ENCODE data around the gene KRAS.
"Not testable (repeated sequence)": the region's sequence is repeated elsewhere in the genome, so short reads cannot be mapped to it uniquely, and the experiment has no call there.

KRAS gene

DNA sequence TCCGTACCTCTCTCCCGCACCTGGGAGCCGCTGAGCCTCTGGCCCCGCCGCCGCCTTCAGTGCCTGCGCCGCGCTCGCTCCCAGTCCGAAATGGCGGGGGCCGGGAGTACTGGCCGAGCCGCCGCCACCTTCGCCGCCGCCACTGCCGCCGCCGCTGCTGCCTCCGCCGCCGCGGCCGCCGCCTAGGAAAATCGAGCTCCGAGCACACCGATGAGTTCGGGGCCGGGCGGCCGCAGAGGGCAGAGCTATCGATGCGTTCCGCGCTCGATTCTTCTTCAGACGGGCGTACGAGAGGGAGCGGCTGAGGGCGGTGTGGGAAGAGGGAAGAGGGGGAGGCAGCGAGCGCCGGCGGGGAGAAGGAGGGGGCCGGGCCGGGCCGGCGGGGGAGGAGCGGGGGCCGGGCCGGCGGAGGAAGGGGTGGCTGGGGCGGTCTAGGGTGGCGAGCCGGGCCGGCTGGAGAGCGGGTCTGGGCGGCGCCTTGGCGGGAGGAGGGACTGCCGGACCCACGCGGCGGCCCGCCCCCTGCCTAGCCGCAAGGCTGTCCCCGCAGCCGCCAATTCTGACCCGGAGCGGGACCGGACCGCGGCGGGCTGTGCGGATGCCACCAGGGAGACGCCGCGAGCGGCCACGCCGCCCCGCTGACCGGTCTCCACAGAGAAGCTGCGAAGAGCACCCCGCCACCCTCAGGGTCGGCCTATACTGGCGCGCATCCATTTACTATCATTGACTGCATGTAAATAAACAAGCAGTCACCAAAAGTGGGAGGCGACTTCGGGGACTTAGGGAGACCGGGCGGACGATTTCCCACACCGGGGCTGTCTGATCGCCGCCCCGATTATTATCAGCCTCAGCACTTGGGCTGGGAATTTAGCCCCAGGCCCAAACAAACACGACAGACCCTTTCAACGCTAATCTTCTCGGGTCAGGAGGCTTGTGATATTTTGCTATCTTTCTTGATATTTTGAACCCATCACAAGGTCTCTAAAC lies at the start of gene KRAS:
KRAS (minus strand) TSS at position 186 of the 987 bp plus-strand sequence.
- in situ Hi-C loops (cut with HindIII; ENCODE audit: low sequenced_read_pairs): no loop called here

DNA sequence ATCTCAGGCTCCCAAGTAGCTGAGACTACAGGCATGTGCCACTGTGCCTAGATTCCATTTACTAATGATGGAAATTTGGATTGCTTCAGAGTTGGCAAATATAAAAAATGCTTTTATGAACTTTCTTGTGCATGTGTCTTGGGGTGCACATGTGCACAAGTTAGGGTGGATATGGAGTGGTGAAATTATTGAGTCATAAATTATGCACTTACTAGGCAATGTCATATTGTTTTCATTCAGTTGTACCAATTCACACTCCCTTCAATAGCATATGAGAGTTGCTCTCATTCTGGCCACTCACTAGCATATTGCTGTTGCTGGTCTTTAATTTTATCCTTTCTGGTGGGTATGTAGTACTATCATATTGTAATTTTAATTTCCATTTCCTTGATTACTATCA lies 45.7 kb upstream of the KRAS start:
- in situ Hi-C loops (cut with HindIII; ENCODE audit: low sequenced_read_pairs): no loop called here

DNA sequence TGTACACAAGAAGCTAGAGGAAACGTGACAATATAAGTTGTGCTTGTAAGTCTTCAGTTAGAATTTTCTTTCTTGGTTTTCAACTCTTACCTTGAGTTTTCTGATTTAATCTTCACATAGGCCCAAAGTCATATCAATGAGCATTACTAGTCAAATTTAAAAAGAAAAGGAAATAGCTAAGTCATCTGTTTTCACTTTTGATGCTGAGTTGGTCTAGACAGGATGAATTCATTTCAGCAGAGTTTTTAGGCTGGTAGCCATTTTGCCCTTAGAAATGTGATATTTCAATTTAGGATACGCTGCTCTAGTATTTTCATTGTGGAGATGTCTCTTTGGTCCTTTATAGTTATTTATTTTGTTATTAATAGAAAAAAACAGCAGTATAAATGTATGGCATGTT lies 44.6 kb upstream of the KRAS start:
- in situ Hi-C loops (cut with HindIII; ENCODE audit: low sequenced_read_pairs): no loop called here

DNA sequence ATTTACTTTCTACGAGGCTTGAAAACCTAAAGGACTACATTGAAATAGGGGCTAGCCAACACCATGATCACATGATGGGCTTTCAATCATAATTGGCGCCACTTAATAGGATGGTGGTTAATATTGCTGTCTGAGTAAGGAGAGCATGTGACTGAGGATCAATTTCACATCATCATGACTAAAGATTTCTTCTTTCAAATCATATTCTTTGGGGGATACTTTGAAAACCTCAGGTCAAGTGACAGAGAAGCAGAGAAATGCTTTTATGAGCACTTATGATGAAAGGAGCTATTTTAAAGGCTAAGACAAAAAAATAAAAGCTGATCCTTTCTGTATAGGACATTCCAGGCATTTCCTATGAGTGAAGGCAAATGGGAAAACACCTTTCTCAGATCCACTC lies 42.9 kb upstream of the KRAS start:
- in situ Hi-C loops (cut with HindIII; ENCODE audit: low sequenced_read_pairs): no loop called here

DNA sequence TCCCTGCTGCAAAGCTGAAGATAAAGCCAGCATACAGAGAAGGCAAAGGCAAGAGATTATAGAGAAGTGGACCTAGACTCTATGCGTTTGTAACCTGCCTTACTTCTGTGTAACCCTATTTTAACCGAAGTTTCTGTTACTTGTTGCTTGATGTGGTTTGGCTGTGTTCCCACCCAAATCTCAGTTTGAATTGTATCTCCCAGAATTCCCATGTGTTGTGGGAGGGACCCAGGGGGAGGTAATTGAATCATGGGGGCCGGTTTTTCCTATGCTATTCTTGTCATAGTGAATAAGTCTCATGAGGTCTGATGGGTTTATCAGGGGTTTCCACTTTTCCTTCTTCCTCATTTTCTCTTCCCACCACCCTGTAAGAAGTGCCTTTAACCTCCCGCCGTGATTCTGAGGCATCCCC lies 42.1 kb upstream of the KRAS start:
- in situ Hi-C loops (cut with HindIII; ENCODE audit: low sequenced_read_pairs): not testable (repeated sequence)

DNA sequence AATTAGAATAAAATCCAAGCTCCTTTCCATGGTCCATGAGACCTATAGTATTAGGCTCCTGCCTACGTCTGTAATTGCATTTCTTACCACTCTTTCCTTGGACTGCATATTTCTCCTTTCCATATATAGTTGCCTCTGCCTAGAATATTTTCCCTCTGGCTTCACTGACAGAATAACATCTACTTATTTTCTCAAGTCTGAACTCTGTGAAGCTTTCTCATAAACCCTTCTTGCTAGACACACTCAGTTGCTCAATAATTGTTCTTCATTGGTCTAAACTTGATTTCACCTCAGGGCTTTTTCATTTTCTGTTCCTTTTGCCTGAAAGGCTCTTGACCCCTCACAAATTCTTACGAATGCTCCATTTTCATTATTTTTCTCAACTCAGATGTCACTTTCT lies 36.9 kb upstream of the KRAS start:
- in situ Hi-C loops (cut with HindIII; ENCODE audit: low sequenced_read_pairs): no loop called here

DNA sequence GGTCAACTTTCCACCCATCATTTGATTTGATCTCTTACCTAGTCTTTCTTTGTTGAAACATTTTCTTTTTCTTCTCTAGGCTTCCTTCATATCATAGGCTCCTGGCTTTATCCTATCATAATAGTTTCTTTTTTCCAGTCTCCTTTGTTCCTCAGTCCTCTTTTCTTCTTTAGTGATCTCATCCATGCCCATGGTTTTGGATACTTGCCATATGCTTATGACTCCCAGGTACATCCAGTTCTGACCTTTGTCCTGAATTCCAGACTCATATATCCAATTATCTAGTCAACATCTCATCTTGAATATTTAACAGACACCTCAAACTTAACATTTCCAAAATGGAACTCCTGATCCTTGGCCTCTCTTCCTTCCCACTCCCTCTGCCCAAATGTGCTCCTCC lies 36.1 kb upstream of the KRAS start:
- in situ Hi-C loops (cut with HindIII; ENCODE audit: low sequenced_read_pairs): no loop called here

DNA sequence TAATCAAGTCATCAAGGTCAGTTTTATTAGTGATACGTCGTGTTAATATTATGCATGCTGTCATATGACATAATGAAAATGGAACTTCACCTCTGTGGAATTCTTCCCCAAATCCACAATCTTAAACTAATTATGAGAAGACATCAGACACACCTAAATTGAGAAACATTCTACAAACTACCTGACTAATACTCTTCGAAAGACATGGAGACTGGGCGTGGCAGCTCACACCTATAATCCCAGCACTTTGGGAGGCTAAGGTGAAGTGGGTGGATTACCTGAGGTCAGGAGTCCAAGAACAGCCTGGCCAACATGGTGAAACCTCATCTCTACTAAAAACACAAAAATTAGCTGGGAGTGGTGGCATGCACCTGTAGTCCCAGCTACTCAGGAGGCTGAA lies 33.3 kb upstream of the KRAS start:
- in situ Hi-C loops (cut with HindIII; ENCODE audit: low sequenced_read_pairs): no loop called here

DNA sequence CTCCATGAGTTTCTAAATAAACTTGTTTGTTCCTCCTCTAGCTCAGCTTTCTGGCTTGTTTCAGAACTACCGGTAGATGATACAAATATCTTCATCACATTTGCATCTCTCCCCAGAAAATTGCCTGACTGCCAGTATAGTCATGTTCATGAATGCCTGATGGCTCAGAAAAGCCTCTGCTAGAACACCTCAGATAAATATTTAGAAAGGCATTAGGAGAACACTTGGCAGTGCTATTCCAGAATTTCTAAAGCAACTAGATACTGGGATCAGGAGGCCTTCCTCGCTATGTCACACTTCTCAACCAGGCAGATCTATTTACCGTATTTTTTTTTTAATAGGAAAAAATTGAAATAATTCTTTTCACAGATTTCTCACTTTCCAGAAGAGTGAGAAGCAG lies 32.3 kb upstream of the KRAS start:
- in situ Hi-C loops (cut with HindIII; ENCODE audit: low sequenced_read_pairs): no loop called here

DNA sequence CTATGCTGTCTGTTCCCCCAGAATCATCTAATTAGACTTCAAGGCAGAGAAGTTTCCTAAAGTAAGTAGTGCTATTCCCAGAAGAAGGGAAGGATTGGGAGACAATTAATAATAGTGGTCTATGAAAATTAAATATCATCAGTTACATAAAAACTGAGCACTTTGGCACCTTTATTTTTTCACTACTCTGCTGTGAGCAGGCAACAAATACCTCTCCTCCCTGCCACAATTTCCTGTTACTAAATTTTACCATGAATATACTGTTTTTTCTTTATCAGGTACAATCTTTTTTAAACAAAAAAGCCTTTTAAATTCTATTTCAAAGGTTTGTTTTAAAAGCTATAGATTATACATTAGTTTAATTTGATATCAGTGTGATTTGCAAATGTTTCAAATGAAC lies 29.4 kb upstream of the KRAS start:
- in situ Hi-C loops (cut with HindIII; ENCODE audit: low sequenced_read_pairs): no loop called here

DNA sequence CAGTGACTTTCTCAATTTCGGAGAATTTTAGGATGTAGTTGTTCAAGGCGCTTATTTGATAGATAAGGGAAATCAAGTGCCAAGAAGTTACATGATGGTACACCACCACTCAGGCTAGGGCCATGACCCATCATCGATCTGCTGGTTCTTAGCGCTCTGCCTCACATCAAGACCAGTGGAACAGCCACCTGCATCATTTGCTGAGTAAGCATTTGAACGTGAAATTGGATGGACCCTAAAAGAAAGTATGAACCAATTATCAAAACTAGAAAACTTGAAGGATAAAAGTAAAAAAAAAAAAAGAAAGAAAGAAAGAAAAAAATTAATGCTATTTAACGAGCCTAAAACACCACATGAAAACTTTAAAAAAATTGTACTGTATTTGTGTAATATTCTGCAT lies 27.5 kb upstream of the KRAS start:
- in situ Hi-C loops (cut with HindIII; ENCODE audit: low sequenced_read_pairs): no loop called here

DNA sequence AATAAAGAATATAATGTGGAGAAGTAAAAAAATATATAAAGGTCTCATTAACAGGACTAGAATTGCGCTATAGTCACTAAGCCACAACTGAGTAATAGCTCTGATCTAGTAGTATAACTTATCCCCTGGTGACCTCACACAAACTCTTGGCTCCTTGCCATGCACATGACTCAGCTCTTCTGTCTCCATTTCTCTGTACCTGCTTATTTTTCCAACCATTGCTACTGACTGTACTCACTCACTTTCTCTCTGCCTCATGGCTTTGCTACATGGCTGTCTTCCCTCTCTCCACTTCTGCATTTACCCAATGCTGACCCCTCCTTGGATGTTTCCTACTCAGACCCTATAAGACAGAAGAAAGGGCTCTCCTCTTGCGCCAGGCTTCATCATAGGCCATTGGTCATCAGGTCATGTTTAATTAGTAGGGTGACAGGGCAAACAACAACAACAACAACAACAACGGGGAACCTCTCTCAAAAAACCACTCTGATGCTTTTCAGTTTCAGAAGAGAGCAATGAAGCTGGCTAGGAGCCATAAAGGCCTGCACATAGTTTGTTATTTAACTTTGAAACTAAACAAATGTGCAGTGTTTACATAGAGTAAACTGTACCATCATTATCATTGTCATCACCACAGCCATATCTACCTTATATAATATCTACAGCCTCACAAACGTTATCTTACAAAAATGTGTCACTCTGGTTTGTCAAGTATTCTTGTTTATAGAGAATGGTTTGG lies 25.6 kb upstream of the KRAS start:
- in situ Hi-C loops (cut with HindIII; ENCODE audit: low sequenced_read_pairs): no loop called here

DNA sequence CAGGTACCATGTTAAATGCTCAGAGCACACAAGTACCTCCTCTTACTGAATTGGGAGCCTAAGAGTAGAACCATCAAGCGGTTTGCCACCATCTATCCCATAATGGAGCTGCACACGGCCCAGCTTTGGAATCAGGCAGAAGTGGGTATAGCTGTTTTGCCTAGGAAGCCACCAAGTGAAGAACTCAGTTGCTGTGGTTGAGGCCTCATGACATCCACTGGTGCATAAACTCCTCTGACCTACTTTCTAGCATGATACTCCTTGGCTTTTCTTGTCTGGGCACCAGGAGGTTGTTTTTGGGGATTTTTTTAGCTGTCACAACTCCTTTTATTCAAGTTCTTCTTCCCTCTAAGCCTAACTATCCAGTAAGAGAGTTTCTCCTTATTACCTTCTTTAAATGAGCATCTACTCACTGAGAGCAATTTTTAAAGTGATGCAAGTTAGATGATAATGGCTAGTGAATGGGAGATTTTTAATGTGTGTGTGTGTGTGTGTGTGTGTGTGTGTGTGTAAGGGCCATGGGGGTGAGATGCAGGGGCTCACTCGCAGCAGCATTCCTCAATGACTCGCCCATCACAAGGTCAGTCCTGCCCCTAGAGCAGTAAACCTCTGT lies 20.9 kb upstream of the KRAS start:
- in situ Hi-C loops (cut with HindIII; ENCODE audit: low sequenced_read_pairs): no loop called here

DNA sequence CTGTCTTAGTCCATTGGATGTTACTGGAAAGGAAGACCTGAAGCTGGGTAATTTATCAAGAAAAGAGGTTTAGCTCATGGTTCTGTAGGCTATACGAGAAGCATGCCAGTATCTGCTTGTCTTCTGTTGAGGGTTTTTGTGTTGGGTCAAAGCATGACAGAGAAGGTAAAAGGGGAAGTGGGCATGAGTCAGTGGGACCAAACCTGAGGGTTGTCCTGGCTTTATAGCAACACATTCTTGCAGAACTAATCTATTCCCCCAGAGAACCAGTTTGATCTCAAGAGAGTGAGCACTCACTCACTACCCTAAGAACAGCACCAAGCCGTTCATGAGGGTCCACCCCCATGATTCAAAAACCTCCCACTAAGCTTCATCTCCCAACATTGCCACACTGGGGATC lies 19.0 kb upstream of the KRAS start:
- in situ Hi-C loops (cut with HindIII; ENCODE audit: low sequenced_read_pairs): no loop called here

DNA sequence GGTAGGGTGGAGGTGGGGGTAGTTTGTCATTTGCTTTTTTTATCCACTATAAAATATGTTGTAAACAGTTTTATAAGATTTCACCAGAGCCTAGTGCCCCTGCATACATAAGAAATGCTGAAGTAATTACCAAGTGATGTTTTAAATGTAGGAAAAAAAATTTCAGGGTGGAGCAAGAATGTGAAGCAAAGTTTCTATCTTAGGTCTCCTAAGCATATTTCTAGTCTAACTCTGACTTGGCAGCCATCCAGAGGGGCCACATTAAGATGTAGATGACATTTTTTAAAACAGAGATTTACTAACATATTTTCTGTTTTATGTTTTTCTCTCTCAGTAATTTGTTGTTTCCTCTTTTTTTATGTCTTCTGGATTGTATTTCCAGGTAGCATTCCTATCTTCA lies 15.8 kb upstream of the KRAS start:
- in situ Hi-C loops (cut with HindIII; ENCODE audit: low sequenced_read_pairs): no loop called here

DNA sequence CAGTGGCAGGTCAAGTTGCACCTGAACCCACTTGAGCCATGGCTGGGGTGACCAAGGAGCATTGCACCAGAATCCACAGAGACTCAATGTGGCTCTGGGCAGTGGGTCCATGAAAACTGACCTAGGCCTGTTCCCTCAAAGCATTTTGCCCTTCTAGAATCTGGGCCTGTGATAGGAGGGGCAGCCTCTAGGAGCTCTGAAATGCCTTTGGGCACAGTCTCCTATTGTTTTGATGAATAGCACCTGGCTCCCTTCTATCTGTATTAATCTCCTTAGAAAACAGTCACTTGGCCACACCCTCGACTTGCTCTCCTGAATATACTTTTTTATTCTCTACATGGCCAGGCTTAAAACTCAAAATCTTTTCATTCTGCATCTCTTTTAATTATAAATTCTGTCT lies 14.1 kb upstream of the KRAS start:
- in situ Hi-C loops (cut with HindIII; ENCODE audit: low sequenced_read_pairs): no loop called here

DNA sequence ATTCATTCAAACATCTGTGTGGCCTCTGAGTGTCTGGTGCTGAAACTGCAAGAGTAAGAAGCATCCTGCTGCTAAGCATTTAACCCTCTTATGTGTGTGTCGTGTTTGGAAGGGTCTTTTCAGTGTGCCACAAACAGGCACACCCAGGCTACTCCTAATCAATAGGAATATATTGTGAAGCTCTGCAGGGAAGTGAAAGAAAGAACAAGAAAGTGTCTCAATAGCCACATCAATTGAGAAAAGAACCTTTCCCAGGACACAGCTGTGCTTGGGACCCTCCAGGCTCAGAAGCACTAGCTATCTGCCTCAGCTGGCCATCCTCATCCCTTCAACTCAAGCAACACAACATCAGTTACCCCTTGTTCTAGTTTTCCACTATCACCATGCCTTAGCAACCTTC lies 13.4 kb upstream of the KRAS start:
- in situ Hi-C loops (cut with HindIII; ENCODE audit: low sequenced_read_pairs): no loop called here

DNA sequence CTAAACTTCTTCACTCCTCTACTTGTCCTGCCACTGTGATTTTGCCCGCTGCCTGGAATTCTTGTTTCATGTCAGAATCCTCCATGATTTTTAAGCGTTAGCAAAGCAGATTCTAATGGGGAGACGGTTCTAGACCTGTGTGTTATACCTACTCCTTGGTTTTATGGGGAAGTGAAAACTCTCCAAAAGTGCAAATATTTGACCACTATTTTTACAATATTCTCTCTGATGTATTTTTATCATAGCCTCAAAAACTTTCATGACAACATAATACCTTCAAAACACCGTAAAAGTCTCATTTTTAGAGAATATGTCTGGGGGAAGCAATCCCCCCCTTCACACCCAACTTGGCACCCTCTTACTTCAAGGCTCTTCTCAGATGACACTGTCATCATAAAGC lies 12.9 kb upstream of the KRAS start:
- in situ Hi-C loops (cut with HindIII; ENCODE audit: low sequenced_read_pairs): no loop called here

DNA sequence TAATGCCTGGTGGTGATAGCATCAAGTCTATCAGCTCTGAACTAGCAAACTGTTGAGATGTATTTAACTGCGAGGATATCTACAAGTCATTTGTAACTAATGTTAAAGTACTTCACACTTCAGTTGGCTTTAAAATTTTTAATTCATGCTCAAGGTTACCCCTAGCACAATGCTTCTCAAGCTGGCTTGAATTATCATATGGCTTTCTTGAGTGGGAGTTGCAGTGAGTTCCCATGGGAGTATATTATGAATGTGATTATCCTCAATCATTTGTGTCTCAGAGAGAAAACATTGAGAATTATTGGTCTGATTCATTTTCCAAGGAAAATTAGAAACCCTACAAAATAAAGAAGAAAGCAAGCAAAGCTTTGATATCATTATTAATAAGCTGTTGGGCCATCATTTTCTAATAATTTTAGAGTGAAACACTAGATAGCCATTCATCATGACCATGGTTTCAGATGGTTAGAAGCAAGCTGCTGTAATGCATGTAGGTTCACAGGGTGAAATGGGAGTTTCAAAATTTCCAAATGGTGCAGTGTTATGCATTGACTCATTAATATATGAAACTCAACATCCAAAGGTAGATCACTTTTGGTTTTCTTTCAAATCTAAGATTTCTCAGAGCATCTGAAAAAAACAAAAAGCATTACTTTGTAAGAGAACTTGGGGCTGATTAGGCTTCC lies 11.8 kb upstream of the KRAS start:
- in situ Hi-C loops (cut with HindIII; ENCODE audit: low sequenced_read_pairs): no loop called here

DNA sequence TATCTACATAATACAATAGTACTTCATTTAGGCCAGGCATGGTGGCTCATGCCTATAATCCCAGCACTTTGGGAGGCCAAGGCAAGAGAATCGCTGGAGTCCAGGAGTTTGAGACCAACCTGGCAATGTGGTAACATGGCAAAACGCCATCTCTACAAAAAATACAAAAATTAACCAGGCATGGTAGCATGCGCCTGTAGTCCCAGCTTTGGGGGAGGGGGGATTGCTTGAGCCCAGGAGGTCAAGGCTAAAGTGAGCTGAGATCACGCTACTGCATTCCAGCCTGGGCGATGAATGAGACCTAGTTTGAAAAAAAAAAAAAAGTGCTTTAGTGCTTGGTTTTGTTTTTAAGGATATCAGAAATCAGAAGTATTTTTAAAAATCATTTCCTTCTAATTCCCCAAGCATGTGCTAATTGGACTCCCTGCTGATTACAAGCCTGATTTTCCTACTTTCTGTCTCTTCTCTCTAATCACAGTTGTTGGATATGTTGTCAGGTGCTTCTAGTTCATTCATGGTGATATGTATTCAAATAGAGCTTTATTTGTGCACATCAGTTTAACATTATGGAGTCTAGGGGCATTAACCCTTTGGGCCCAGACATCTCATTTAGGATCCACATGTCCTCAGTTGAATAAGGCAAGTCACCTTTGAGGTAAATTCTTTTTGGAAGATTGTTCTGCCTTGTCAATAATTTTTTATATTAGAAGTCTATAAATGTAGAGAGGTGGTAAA lies 7.0 kb upstream of the KRAS start:
- in situ Hi-C loops (cut with HindIII; ENCODE audit: low sequenced_read_pairs): no loop called here
